IMR-90 (cell line): ENCODE data around the gene GJB4. TPM values are rescaled to one million over a fixed set of nuclear protein-coding genes. Genes with fewer than 3 reads are reported as not detected.

Experiments used
- ATAC-seq: fragments of 200-7000 bp; cut with Tn5 transposase; 2 replicates; pipeline ENCODE4 v1.9.1; 2020; ENCODE audit warnings: low read depth, mild to moderate bottlenecking, moderate library complexity
- BruUV-seq: library from RNA; stranded (reverse); fragments of 400-500 nt; replicated peaks from 2 replicates; lab custom pipeline; 2021; lab: Mats Ljungman, UMichigan
- CTCF ChIA-PET: fragments of 300-600 bp; formaldehyde crosslinking; extraction: SDS; loops from one replicate; lab custom pipeline; 2021; ENCODE audit warnings: antibody characterized with exemption; lab: Yijun Ruan, JAX
- POLR2A ChIA-PET: fragments of 300-600 bp; sonication (Branson Sonifier 250); formaldehyde crosslinking; loops from one replicate; lab custom pipeline; 2022; ENCODE audit warnings: antibody characterized with exemption; ENCODE audit not compliant: unreplicated experiment; lab: Charles Lee
- DNase-seq: peaks from one replicate; pipeline ENCODE4 v3.0.0; 2013
- H2AFZ ChIP-seq: replicated peaks from 2 replicates; pipeline ENCODE3; 2013; ENCODE audit warnings: low read length, mild to moderate bottlenecking; ENCODE audit not compliant: poor library complexity
- H2AK5ac ChIP-seq: 2 replicates; pipeline ENCODE4 v1.6.1; 2013; ENCODE audit warnings: low read depth, low read length, inconsistent platforms
- H2AK9ac ChIP-seq: replicated peaks from 2 replicates; pipeline ENCODE3; 2013; ENCODE audit warnings: mild to moderate bottlenecking, low read depth, low read length, moderate library complexity; ENCODE audit not compliant: poor library complexity
- H2BK120ac ChIP-seq: 2 replicates; pipeline ENCODE4 v1.6.1; 2013; ENCODE audit warnings: low read depth, low read length, inconsistent platforms
- H2BK15ac ChIP-seq: 3 replicates; pipeline ENCODE4 v1.6.1; 2013; ENCODE audit warnings: low read depth, low read length, inconsistent platforms
- H2BK20ac ChIP-seq: 2 replicates; pipeline ENCODE4 v1.6.1; 2013; ENCODE audit warnings: low read depth, mild to moderate bottlenecking, inconsistent platforms, low read length, moderate library complexity
- H2BK5ac ChIP-seq: 2 replicates; pipeline ENCODE4 v1.6.1; 2013; ENCODE audit warnings: mild to moderate bottlenecking, low read depth, low read length, inconsistent platforms; ENCODE audit not compliant: poor library complexity, severe bottlenecking
- H3K14ac ChIP-seq: replicated peaks from 2 replicates; pipeline ENCODE4 v1.6.1; 2013; ENCODE audit warnings: low read depth, low read length, inconsistent platforms
- H3K18ac ChIP-seq: 2 replicates; pipeline ENCODE4 v1.6.1; 2013; ENCODE audit warnings: low read depth, low read length, control low read depth
- H3K23ac ChIP-seq: 2 replicates; pipeline ENCODE4 v1.6.1; 2013; ENCODE audit warnings: low read depth, low read length, inconsistent platforms
- H3K27ac ChIP-seq: 2 replicates; pipeline ENCODE4 v1.5.1; 2013; ENCODE audit warnings: mild to moderate bottlenecking, control low read depth, low read length; ENCODE audit not compliant: insufficient read depth
- H3K27me3 ChIP-seq: 2 replicates; pipeline ENCODE4 v1.6.1; 2013; ENCODE audit warnings: low read length; ENCODE audit not compliant: control insufficient read depth, insufficient read depth
- H3K36me3 ChIP-seq: 2 replicates; pipeline ENCODE4 v1.6.1; 2013; ENCODE audit warnings: low read length, mixed read lengths; ENCODE audit not compliant: control insufficient read depth, insufficient read depth
- H3K4ac ChIP-seq: 2 replicates; pipeline ENCODE4 v1.6.1; 2013; ENCODE audit warnings: low read depth, low read length, inconsistent platforms
- H3K4me1 ChIP-seq: 2 replicates; pipeline ENCODE4 v1.6.1; 2013; ENCODE audit warnings: low read length, mixed read lengths; ENCODE audit not compliant: control insufficient read depth, insufficient read depth
- H3K4me2 ChIP-seq: 2 replicates; pipeline ENCODE4 v1.6.1; 2013; ENCODE audit warnings: low read depth, mild to moderate bottlenecking, control low read depth, low read length, moderate library complexity
- H3K4me3 ChIP-seq: 2 replicates; pipeline ENCODE4 v1.5.1; 2013; ENCODE audit warnings: low read depth, mild to moderate bottlenecking, control low read depth, low read length, moderate library complexity; ENCODE audit not compliant: insufficient read depth
- H3K56ac ChIP-seq: 2 replicates; pipeline ENCODE4 v1.6.1; 2013; ENCODE audit warnings: low read length, inconsistent platforms; ENCODE audit not compliant: insufficient read depth; ENCODE audit errors: extremely low read depth
- H3K79me1 ChIP-seq, 2 experiments: 2 replicates each; pipeline ENCODE4 v1.6.1; 2013; ENCODE audit warnings: low read length in 2 of 2, inconsistent platforms in 1 of 2, low read depth in 1 of 2
- H3K9ac ChIP-seq: 2 replicates; pipeline ENCODE4 v1.6.1; 2013; ENCODE audit warnings: low read depth, low read length, control low read depth
- H3K9me1 ChIP-seq: 2 replicates; pipeline ENCODE4 v1.6.1; 2013; ENCODE audit warnings: low read length, inconsistent platforms; ENCODE audit not compliant: insufficient read depth
- H3K9me3 ChIP-seq: 2 replicates; pipeline ENCODE4 v1.6.1; 2013; ENCODE audit warnings: low read length; ENCODE audit not compliant: control insufficient read depth, insufficient read depth
- H4K20me1 ChIP-seq: 2 replicates; pipeline ENCODE4 v1.6.1; 2013; ENCODE audit warnings: low read length, inconsistent platforms; ENCODE audit not compliant: insufficient read depth
- H4K5ac ChIP-seq: 2 replicates; pipeline ENCODE4 v1.6.1; 2013; ENCODE audit warnings: mild to moderate bottlenecking, low read depth, low read length, control low read depth
- H4K8ac ChIP-seq, 2 experiments: 2 replicates each; pipeline ENCODE4 v1.6.1; 2013; ENCODE audit warnings: low read depth in 2 of 2, low read length in 2 of 2, control low read depth in 1 of 2, inconsistent platforms in 1 of 2
- H4K91ac ChIP-seq: 2 replicates; pipeline ENCODE4 v1.6.1; 2013; ENCODE audit warnings: low read depth, low read length, inconsistent platforms; ENCODE audit not compliant: insufficient read depth
- MAFK ChIP-seq: IDR thresholded peaks from 2 replicates; pipeline ENCODE4 v1.6.1; 2012; ENCODE audit warnings: low read depth, low read length, improper control_type of control experiment
- MAZ ChIP-seq: IDR thresholded peaks from 2 replicates; pipeline ENCODE4 v1.6.1; 2012; ENCODE audit warnings: low read depth, mild to moderate bottlenecking, low read length, improper control_type of control experiment, moderate library complexity, borderline replicate concordance
- WGBS, 2 experiments: methylation state at CpG; one replicate each; pipeline versions ENCODE4 v1.1.5 to v1.1.7; 2013; ENCODE audit warnings: missing lambda C conversion rate in 2 of 2; ENCODE audit not compliant: insufficient read length in 1 of 2; ENCODE audit errors: extremely low coverage in 2 of 2; 5-methylcytosine and 5-hydroxymethylcytosine counted together
- dilution Hi-C: fragments of 300-500 bp; cut with HindIII; formaldehyde crosslinking; loops from one replicate; pipeline ENCODE4 v1.14.3; 2018; ENCODE audit warnings: low sequenced_read_pairs; ENCODE audit not compliant: unreplicated experiment
- in situ Hi-C: fragments of 300-500 bp; cut with MboI; formaldehyde crosslinking; loops from 3 replicates; pipeline ENCODE4 v1.14.3; 2019; ENCODE audit warnings: low sequenced_read_pairs, inconsistent platforms, mixed read lengths
- intact Hi-C: fragments of 100-400 bp; cut with micrococcal nuclease; formaldehyde crosslinking; loops from 2 replicates; pipeline ENCODE4 v1.10.0; 2022
- polyA plus RNA-seq, 3 experiments: library from polyadenylated mRNA; depleted of rRNA; stranded (reverse); fragments of >200 nt; gene quantifications; 2 replicates each; pipeline ENCODE4 v1.2.3, GENCODE V29; 2012; ENCODE audit warnings: low replicate concordance in 1 of 3
- total RNA-seq: library from RNA; depleted of rRNA; stranded (reverse); fragments of >200 nt; gene quantifications from 2 replicates; pipeline ENCODE4 v1.2.3, GENCODE V29; 2012

The GJB4 gene
- total and polyA plus RNA-seq, 2 of the 4 experiments (the other 2 are of a cell fraction): not detected

DNA sequence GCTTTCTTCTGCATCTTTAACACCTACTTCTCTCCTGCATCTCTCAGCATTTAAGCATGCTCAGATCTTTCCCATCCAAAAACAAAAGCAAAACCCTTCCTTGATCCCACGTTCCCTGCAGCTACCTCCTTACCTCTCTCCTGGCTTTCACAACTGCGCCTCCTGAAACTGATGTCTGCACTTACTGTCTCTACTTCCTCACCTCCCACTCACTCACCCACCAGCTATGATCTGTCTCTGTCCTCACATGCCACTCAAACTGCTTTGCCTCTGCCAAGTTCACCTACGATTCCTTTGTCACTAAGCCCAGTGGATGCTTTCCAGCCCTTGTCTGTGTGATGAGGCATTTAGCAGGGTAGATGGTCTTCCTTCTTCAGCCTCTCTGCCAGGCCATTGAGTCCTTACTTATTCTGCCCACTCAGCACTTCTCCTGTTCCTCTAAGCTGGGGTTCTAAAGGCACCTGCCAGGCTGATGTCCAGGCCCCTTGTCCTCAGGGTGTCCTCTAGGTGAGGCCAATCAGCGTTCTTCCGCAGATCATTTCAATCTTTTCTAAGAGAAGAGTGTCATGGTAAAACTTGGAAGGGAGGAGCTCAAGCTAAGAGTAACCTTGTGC, 11.5 kb downstream of the GJB4 start:
- TF ChIP-seq MAFK (peak; percentile 81), MAZ (no peak)
- no peak overlapping the region for H2AK5ac ChIP-seq
- no peaks in the 10 kb centered on the region for H3K9me3 ChIP-seq
- BruUV-seq: no TSS peak
- H2BK15ac ChIP-seq: no peak overlapping the region
- H4K91ac ChIP-seq: no peak overlapping the region
- no peak overlapping the region for H4K5ac ChIP-seq
- no peak overlapping the region for H3K4ac ChIP-seq
- no peaks in the 10 kb centered on the region for H3K79me1 ChIP-seq
- H3K9ac ChIP-seq: no peak overlapping the region
- WGBS, 2 experiments: 45% methylated on average over 2 of the region's 5 CpGs; no CpG with 5 or more reads in 1 of the 2 experiments
- H3K18ac ChIP-seq: no peak overlapping the region
- ChIA-PET CTCF (no interaction called here), POLR2A (no interaction called here)
- no peak overlapping the region for H3K4me3 ChIP-seq
- H3K4me2 ChIP-seq: no peak overlapping the region
- no peak overlapping the region for H3K56ac ChIP-seq
- no peaks in the 10 kb centered on the region for H3K36me3 ChIP-seq
- H3K4me1 ChIP-seq: no peaks in the 10 kb centered on the region
- H3K14ac ChIP-seq: no peak overlapping the region
- dilution Hi-C loops: no loop called here
- no peak overlapping the region for H2BK5ac ChIP-seq
- H3K27me3 ChIP-seq: peaks cover 7% of the 10 kb centered on the region
- no peak overlapping the region for H4K8ac ChIP-seq
- H3K27ac ChIP-seq: no peak overlapping the region
- no peak for DNase-seq
- no peaks in the 10 kb centered on the region for H3K9me1 ChIP-seq
- no peak overlapping the region for H2BK120ac ChIP-seq
- H3K23ac ChIP-seq: no peak overlapping the region
- ATAC-seq: no peak
- H4K20me1 ChIP-seq: no peaks in the 10 kb centered on the region
- intact Hi-C loops: no loop called here
- in situ Hi-C loops: no loop called here
- no peak overlapping the region for H2AK9ac ChIP-seq
- no peak overlapping the region for H2AFZ ChIP-seq
- no peak overlapping the region for H2BK20ac ChIP-seq
